H1 (cell line): ENCODE results near the gene EFNA3. TPM values are rescaled to one million over a fixed set of nuclear protein-coding genes. Genes with fewer than 3 reads are reported as not detected.

ENCODE experiments used
- CTCF ChIA-PET: fragments of 300-600 bp; sonication (Branson Sonifier 250); formaldehyde crosslinking; loops from one replicate; lab custom pipeline; 2021; ENCODE audit not compliant: partially characterized antibody; lab: Charles Lee
- POLR2A ChIA-PET: fragments of 300-600 bp; sonication (Branson Sonifier 250); formaldehyde crosslinking; loops from one replicate; lab custom pipeline; 2021; ENCODE audit warnings: inconsistent platforms; ENCODE audit not compliant: partially characterized antibody; lab: Charles Lee
- DNase-seq, 2 experiments: peaks; one replicate each; pipeline versions ENCODE4 v3.0.0 to v3.0.0-alpha.2; 2010 to 2022; ENCODE audit warnings: low spot score in 2 of 2, low read depth in 1 of 2, mixed read lengths in 1 of 2
- FAIRE-seq: peaks from 2 replicates; lab custom pipeline; 2011; peaks lifted over from hg19 to GRCh38; lab: Jason Lieb, UNC
- H2AFZ ChIP-seq: 2 replicates; pipeline ENCODE4 v1.8.1; 2012; ENCODE audit warnings: low read length, inconsistent platforms
- H2AK5ac ChIP-seq: 2 replicates; pipeline ENCODE4 v1.6.1; 2013; ENCODE audit warnings: low read depth, low read length
- H2BK120ac ChIP-seq: replicated peaks from 2 replicates; pipeline ENCODE3; 2013; ENCODE audit warnings: low read depth, low read length, inconsistent platforms
- H2BK12ac ChIP-seq: 2 replicates; pipeline ENCODE4 v1.6.1; 2013; ENCODE audit warnings: low read depth, low read length
- H2BK15ac ChIP-seq: 2 replicates; pipeline ENCODE4 v1.6.1; 2013; ENCODE audit warnings: low read length
- H2BK20ac ChIP-seq: 2 replicates; pipeline ENCODE4 v1.6.1; 2013; ENCODE audit warnings: low read length
- H2BK5ac ChIP-seq: 2 replicates; pipeline ENCODE4 v1.6.1; 2013; ENCODE audit warnings: low read depth, low read length
- H3K14ac ChIP-seq: 2 replicates; pipeline ENCODE4 v1.6.1; 2013; ENCODE audit warnings: inconsistent platforms; ENCODE audit not compliant: insufficient read length
- H3K18ac ChIP-seq: 2 replicates; pipeline ENCODE4 v1.6.1; 2013; ENCODE audit warnings: low read length; ENCODE audit errors: extremely low read depth
- H3K23ac ChIP-seq: 2 replicates; pipeline ENCODE4 v1.6.1; 2013; ENCODE audit warnings: inconsistent platforms; ENCODE audit not compliant: insufficient read length
- H3K23me2 ChIP-seq: 2 replicates; pipeline ENCODE4 v1.6.1; 2013; ENCODE audit warnings: low read depth, low read length
- H3K27ac ChIP-seq: 2 replicates; pipeline ENCODE4 v1.6.1; 2011; ENCODE audit warnings: low read depth, low read length, inconsistent platforms
- H3K27me3 ChIP-seq, 4 experiments: replicated peaks in 1 of 4; 1 replicate in 1 of 4; 2 replicates in 3 of 4; pipeline versions ENCODE4 v1.6.1 to v1.8.1; 2011 to 2013; ENCODE audit warnings: low read length in 3 of 4, mild to moderate bottlenecking in 3 of 4, inconsistent platforms in 2 of 4, mixed read lengths in 2 of 4, moderate library complexity in 1 of 4; ENCODE audit not compliant: control insufficient read depth in 3 of 4, insufficient read depth in 3 of 4; ENCODE audit errors: extremely low read depth in 1 of 4
- H3K36me3 ChIP-seq, 4 experiments: 2 replicates each; pipeline versions ENCODE4 v1.6.1 to v1.8.1; 2011 to 2013; ENCODE audit warnings: mild to moderate bottlenecking in 4 of 4, low read length in 3 of 4, moderate library complexity in 2 of 4, control low read depth in 1 of 4, inconsistent platforms in 1 of 4; ENCODE audit not compliant: insufficient read depth in 4 of 4, control insufficient read depth in 2 of 4
- H3K4ac ChIP-seq: replicated peaks from 2 replicates; pipeline ENCODE3; 2013; ENCODE audit warnings: low read length, low read depth, mixed read lengths, inconsistent platforms; ENCODE audit not compliant: insufficient read length
- H3K4me1 ChIP-seq, 4 experiments: replicated peaks in 1 of 4; 1 replicate in 1 of 4; 2 replicates in 3 of 4; pipeline versions ENCODE4 v1.6.1 to v1.8.1; 2011 to 2013; ENCODE audit warnings: low read length in 3 of 4, inconsistent platforms in 2 of 4, mixed read lengths in 1 of 4; ENCODE audit not compliant: insufficient read depth in 4 of 4, control insufficient read depth in 3 of 4
- H3K4me2 ChIP-seq, 2 experiments: 2 replicates each; pipeline versions ENCODE4 v1.6.1 to v1.8.1; 2011 to 2013; ENCODE audit warnings: low read depth in 2 of 2, low read length in 2 of 2, control low read depth in 1 of 2, inconsistent platforms in 1 of 2, mild to moderate bottlenecking in 1 of 2; ENCODE audit not compliant: insufficient read depth in 1 of 2
- H3K4me3 ChIP-seq, 4 experiments: fragments of 200-600, 300-600 bp in 1 of 4; sonication (generic), shearing (Covaris generic), sonication (Bioruptor Twin) in 1 of 4; 2 replicates each; pipeline versions ENCODE4 v1.5.1 to v1.8.1; 2011 to 2016; ENCODE audit warnings: low read length in 4 of 4, low read depth in 3 of 4, control low read depth in 2 of 4, inconsistent platforms in 2 of 4, mild to moderate bottlenecking in 2 of 4, mixed read lengths in 1 of 4, moderate library complexity in 1 of 4; ENCODE audit not compliant: insufficient read depth in 2 of 4; ENCODE audit errors: extremely low read depth in 1 of 4
- H3K56ac ChIP-seq: replicated peaks from 2 replicates; pipeline ENCODE3; 2013; ENCODE audit warnings: low read depth, mild to moderate bottlenecking, mixed read lengths, low read length, inconsistent platforms; ENCODE audit not compliant: insufficient read length
- H3K79me1 ChIP-seq: 2 replicates; pipeline ENCODE4 v1.6.1; 2013; ENCODE audit warnings: low read depth, low read length, control low read depth
- H3K79me2 ChIP-seq, 2 experiments: 2 replicates each; pipeline versions ENCODE4 v1.6.1 to v1.8.1; 2012 to 2013; ENCODE audit warnings: low read length in 2 of 2, mild to moderate bottlenecking in 2 of 2, inconsistent platforms in 1 of 2; ENCODE audit not compliant: insufficient read depth in 2 of 2, control insufficient read depth in 1 of 2
- H3K9ac ChIP-seq, 4 experiments: replicated peaks in 1 of 4; 1 replicate in 1 of 4; 2 replicates in 3 of 4; pipeline versions ENCODE4 v1.6.1 to v1.8.1; 2011 to 2013; ENCODE audit warnings: low read depth in 3 of 4, low read length in 3 of 4, control low read depth in 2 of 4, mild to moderate bottlenecking in 2 of 4, moderate library complexity in 2 of 4, inconsistent platforms in 1 of 4; ENCODE audit errors: extremely low read depth in 1 of 4
- H3K9me3 ChIP-seq, 2 experiments: 2 replicates each; pipeline versions ENCODE4 v1.6.1 to v1.8.1; 2012 to 2013; ENCODE audit warnings: mild to moderate bottlenecking in 2 of 2, moderate library complexity in 2 of 2, control low read depth in 1 of 2, inconsistent platforms in 1 of 2, low read depth in 1 of 2, low read length in 1 of 2, mixed read lengths in 1 of 2; ENCODE audit not compliant: insufficient read depth in 2 of 2
- H4K20me1 ChIP-seq, 2 experiments: replicated peaks in 1 of 2; 2 replicates each; pipeline versions ENCODE3 to v1.8.1; 2011 to 2013; ENCODE audit warnings: inconsistent platforms in 2 of 2, low read length in 2 of 2, mild to moderate bottlenecking in 1 of 2; ENCODE audit not compliant: insufficient read depth in 2 of 2, control insufficient read depth in 1 of 2
- H4K5ac ChIP-seq: 2 replicates; pipeline ENCODE4 v1.6.1; 2013; ENCODE audit warnings: low read length, low read depth, mixed read lengths, inconsistent platforms; ENCODE audit not compliant: insufficient read length
- H4K8ac ChIP-seq: 2 replicates; pipeline ENCODE4 v1.8.0; 2013; ENCODE audit warnings: mild to moderate bottlenecking, moderate library complexity, low read length, inconsistent platforms; ENCODE audit not compliant: insufficient read depth; ENCODE audit errors: extremely low read depth
- H4K91ac ChIP-seq: replicated peaks from 2 replicates; pipeline ENCODE3; 2013; ENCODE audit warnings: low read length, mixed read lengths, inconsistent platforms; ENCODE audit not compliant: insufficient read length
- ZNF274 ChIP-seq: IDR thresholded peaks from 2 replicates; pipeline ENCODE4 v1.7.0; 2012; ENCODE audit warnings: low read length, borderline replicate concordance; ENCODE audit errors: extremely low read depth
- WGBS, 2 experiments: shearing (Covaris generic) in 1 of 2; methylation state at CpG; one replicate each; pipeline versions ENCODE4 v1.1.6 to v1.1.7; 2013 to 2015; ENCODE audit warnings: low lambda C conversion rate in 2 of 2, mixed read lengths in 2 of 2, inconsistent platforms in 1 of 2, low coverage in 1 of 2, missing lambda C conversion rate in 1 of 2; ENCODE audit not compliant: insufficient replicate concordance in 2 of 2, insufficient coverage in 1 of 2, insufficient read length in 1 of 2; ENCODE audit errors: extremely low coverage in 1 of 2, missing lambda C conversion rate in 1 of 2; 5-methylcytosine and 5-hydroxymethylcytosine counted together
- polyA plus RNA-seq, 7 experiments: library from polyadenylated mRNA; depleted of rRNA in 3 of 7; stranded (reverse) in 5 of 7; unstranded in 2 of 7; fragments of >200 nt in 5 of 7; fragments of 200-250 nt in 2 of 7; gene quantifications; 1 replicate in 5 of 7; 2 replicates in 1 of 7; 4 replicates in 1 of 7; pipeline versions ENCODE4 v1.2.1 to v1.2.3, GENCODE V29; 2011 to 2013; ENCODE audit warnings: missing spikeins in 2 of 7, mixed read lengths in 2 of 7
- total RNA-seq: library from RNA; stranded (reverse); fragmentation: NEBNext Ultra II Directional; extraction: Animal tissue kit (Norgen Biotek cat#: 25700); gene quantifications from 2 replicates; pipeline ENCODE4 v1.2.1, GENCODE V29; 2021
- TF ChIP-seq, protein P1 (sequence below): IDR thresholded peaks from 2 replicates; pipeline ENCODE4 v1.6.1; 2011; ENCODE audit warnings: low read depth, mild to moderate bottlenecking, low read length; ENCODE audit not compliant: insufficient read depth

The EFNA3 gene
- total and polyA plus RNA-seq, 2 of the 8 experiments (the other 6 are each of a cell fraction or from before 2014, with no cell fraction given), result 10.8 to 13.8 TPM

DNA sequence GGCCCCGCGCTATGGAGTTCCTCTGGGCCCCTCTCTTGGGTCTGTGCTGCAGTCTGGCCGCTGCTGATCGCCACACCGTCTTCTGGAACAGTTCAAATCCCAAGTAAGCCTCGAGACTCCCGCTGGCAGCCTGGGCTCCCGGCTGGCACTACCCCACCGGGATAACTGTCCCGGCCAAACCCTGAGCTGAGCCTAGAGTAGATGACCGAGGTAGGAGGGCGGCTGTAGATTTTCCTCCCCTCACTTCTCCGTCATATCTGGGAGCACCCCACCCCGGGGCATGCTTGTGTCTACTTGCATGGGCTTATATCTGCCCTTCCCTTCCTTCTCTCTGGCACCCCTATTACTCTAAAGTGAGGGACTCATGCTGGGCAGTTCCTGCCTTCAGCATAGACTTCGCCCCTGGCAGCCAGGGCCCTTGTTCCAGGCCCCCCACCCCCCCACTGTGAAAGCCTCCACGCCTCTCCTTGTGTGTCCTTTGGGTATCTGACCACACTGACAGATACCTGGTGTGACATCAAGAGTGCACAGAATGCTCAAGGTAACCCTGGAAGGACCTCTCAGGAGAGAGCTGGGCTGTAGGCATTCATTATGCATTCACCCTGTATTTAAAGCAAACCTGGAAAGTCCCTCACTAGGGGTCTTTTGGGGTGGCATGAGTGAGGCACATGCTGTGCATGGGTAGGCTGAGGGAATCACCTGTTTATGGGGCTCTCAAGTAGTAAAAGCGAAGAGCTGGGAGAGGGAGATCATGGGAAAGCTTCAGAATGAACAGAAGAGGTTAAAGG, 49.5 kb downstream of the EFNA3 start:
- Histone ChIP-seq H3K4me3 (peak overlapping the region; percentile 45 to 62 (median 52)), H4K5ac (no peak overlapping the region), H3K79me2 (no peaks in the 10 kb centered on the region), H3K4ac (no peak overlapping the region), H2BK20ac (no peak overlapping the region), H3K56ac (no peak overlapping the region), H2BK15ac (no peak overlapping the region), H2AFZ (no peak overlapping the region), H3K79me1 (no peaks in the 10 kb centered on the region), H3K27ac (no peak overlapping the region), H3K36me3 (peaks cover 0 to 4% (median under 1%) of the 10 kb centered on the region in 4 experiments; a peak in 1 of 8 replicates), H3K27me3 (peaks cover 33 to 50% (median 45%) of the 10 kb centered on the region in 4 experiments), H2AK5ac (peak overlapping the region; percentile 56; the same call in 1 of the 2 replicates), H3K18ac (no peak overlapping the region; the same call in 1 of the 2 replicates), H3K9ac (no peak overlapping the region), H3K23ac (no peak overlapping the region), H3K4me1 (peaks cover 16 to 58% (median 40%) of the 10 kb centered on the region in 4 experiments), H3K4me2 (peak overlapping the region; percentile 94 to 97), H4K8ac (no peak overlapping the region; the same call in 1 of the 2 replicates), H2BK12ac (no peak overlapping the region), H3K14ac (no peak overlapping the region), H2BK120ac (no peak overlapping the region), H3K23me2 (peaks cover 28% of the 10 kb centered on the region), H4K20me1 (no peaks in the 10 kb centered on the region), H4K91ac (no peak overlapping the region), H3K9me3 (no peaks in the 10 kb centered on the region), H2BK5ac (no peak overlapping the region)
- ChIA-PET POLR2A (interaction anchor here (0.7 to 3.1 kb wide), 13 partner anchors 9 to 155 kb away, joined by 3 to 24 read pairs (median 6); partner anchors contain the start of gene EFNA3), CTCF (interaction anchor here (0.6 to 14.2 kb wide), 10 partner anchors 24 to 278 kb away, joined by 3 to 187 read pairs (median 4); partner anchors contain the start of genes KRTCAP2 and TRIM46)
- peak in 1 of 2 experiments; percentile 69 for DNase-seq
- WGBS, 2 experiments, result 7% methylated on average over 17 of the region's 17 CpGs; no CpG with 5 or more reads in 1 of the 2 experiments
- FAIRE-seq, result no peak
- TF ChIP-seq, protein P1, sequence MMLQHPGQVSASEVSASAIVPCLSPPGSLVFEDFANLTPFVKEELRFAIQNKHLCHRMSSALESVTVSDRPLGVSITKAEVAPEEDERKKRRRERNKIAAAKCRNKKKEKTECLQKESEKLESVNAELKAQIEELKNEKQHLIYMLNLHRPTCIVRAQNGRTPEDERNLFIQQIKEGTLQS, result no peak
- TF ChIP-seq ZNF274, result no peak
